Measurements from ENCODE around the gene VSIG8.

Gene VSIG8

DNA sequence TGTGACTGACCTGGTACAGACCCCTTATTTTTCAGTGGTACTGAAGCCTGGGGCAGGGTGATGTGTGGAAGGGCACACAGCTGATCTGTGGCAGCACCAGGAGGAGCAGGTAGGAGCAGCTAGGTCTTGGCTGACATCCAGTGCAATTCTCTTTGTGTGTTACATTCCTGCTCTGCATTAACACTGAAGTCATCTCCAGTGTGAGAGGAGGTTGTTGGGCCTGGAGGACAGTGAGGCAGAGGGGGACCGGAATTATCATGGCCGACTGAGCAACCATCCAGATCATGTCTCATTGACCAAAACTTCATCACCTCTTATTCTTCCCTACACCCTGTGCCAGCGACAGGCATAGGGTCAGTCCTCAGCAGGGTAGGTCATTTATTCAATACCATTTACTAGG is 34.3 kb downstream of the VSIG8 start:
- TF ChIP-seq, protein P1, sequence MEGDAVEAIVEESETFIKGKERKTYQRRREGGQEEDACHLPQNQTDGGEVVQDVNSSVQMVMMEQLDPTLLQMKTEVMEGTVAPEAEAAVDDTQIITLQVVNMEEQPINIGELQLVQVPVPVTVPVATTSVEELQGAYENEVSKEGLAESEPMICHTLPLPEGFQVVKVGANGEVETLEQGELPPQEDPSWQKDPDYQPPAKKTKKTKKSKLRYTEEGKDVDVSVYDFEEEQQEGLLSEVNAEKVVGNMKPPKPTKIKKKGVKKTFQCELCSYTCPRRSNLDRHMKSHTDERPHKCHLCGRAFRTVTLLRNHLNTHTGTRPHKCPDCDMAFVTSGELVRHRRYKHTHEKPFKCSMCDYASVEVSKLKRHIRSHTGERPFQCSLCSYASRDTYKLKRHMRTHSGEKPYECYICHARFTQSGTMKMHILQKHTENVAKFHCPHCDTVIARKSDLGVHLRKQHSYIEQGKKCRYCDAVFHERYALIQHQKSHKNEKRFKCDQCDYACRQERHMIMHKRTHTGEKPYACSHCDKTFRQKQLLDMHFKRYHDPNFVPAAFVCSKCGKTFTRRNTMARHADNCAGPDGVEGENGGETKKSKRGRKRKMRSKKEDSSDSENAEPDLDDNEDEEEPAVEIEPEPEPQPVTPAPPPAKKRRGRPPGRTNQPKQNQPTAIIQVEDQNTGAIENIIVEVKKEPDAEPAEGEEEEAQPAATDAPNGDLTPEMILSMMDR (IDR thresholded peaks at IDR 0.05; ENCODE audit: control insufficient read depth, extremely low read depth, insufficient read depth): no peak
- no peak for DNase-seq (ENCODE audit: low read depth)
- no peak overlapping the region for H3K4me3 ChIP-seq (ENCODE audit: low read depth, low read length)

DNA sequence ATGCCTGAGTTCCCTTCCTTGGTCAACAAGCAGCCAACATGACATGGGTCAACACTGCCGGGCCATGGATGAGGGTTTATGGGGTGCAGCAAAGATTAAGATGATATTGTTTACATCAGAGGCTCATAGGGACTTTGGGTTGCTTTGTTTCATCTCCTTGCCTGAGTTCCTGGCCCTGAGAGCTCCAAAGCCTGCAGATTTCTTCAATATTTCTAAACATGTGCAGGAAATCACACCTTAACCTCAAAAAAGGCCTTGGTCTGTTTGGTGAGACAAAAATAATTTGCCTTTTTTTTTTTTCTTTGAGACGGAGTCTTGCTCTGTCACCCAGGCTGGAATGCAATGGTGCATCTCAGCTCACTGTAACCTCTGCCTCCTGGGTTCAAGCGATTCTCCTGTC is 34.9 kb downstream of the VSIG8 start:
- no peak overlapping the region for H3K4me3 ChIP-seq (ENCODE audit: low read depth, low read length)
- TF ChIP-seq, protein P1 (IDR thresholded peaks at IDR 0.05; ENCODE audit: control insufficient read depth, extremely low read depth, insufficient read depth): no peak
- no peak for DNase-seq (ENCODE audit: low read depth)

GRCh38 chr1:159827102-159827490 is 35.4 kb downstream of the VSIG8 start:
- H3K4me3 ChIP-seq (ENCODE audit: low read depth, low read length): no peak overlapping the region
- no peak for DNase-seq (ENCODE audit: low read depth)
- TF ChIP-seq, protein P1 (IDR thresholded peaks at IDR 0.05; ENCODE audit: control insufficient read depth, extremely low read depth, insufficient read depth): no peak

GRCh38 chr1:159826441-159827101 is 35.9 kb downstream of the VSIG8 start, which contains the start of gene SLAMF8:
Gene SLAMF8, plus strand, starts transcription at chr1:159826873. Its CDS starts 26 bp downstream, at chr1:159826899.
- no peak within 1 kb of the TSS for H3K4me3 ChIP-seq (ENCODE audit: low read depth, low read length)
- TF ChIP-seq, protein P1 (IDR thresholded peaks at IDR 0.05; ENCODE audit: control insufficient read depth, extremely low read depth, insufficient read depth): no peak
- DNase-seq (ENCODE audit: low read depth): no peak

- DNase-seq (ENCODE audit: low read depth): no peak
- H3K4me3 ChIP-seq (ENCODE audit: low read depth, low read length): no peak overlapping the region
- TF ChIP-seq, protein P1 (IDR thresholded peaks at IDR 0.05; ENCODE audit: control insufficient read depth, extremely low read depth, insufficient read depth): no peak
These were observed 36.9 kb downstream of the VSIG8 start for GRCh38 chr1:159825564-159825963.

- DNase-seq (ENCODE audit: low read depth): no peak
- H3K4me3 ChIP-seq (ENCODE audit: low read depth, low read length): no peak overlapping the region
- TF ChIP-seq, protein P1 (IDR thresholded peaks at IDR 0.05; ENCODE audit: control insufficient read depth, extremely low read depth, insufficient read depth): no peak
These were observed 39.1 kb downstream of the VSIG8 start for GRCh38 chr1:159823406-159823805.

Measured in LNCaP clone FGC (cell line).